ENCODE data around the gene CSRP1. TPM values are rescaled to one million over a fixed set of nuclear protein-coding genes. Genes with fewer than 3 reads are reported as not detected.

CSRP1 gene
- total and polyA plus RNA-seq, 2 of the 13 experiments (the other 11 are each of a cell fraction or from before 2014, with no cell fraction given) = 17.7 to 68.9 TPM

DNA sequence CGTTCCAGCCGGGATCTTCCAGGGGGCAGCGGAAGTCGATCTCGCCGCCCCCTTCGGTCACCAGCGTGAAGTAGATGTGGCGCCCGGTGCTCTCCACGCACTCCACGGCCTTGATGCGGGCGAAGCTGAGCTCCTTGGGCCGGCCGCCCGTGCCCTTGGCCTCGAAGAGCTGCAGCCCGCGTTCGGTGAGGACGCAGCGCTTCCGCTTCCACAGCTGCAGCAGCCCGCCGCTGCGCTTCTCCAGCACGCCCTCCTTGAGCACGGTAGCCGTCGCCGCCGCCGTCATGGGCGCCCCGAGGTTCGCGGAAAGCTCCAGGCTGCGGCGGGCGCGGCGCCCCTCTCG is 38.5 kb downstream of the CSRP1 start (continued):
- TF ChIP-seq ZNF512B (CRISPR knock-in tag; IDR thresholded peaks at IDR 0.05; ENCODE audit: borderline replicate concordance) = no peak
- no peak for TF ChIP-seq NFE2L1 (CRISPR knock-in tag; IDR thresholded peaks at IDR 0.05; ENCODE audit: borderline replicate concordance)
- TF ChIP-seq ZNF484 (CRISPR knock-in tag; IDR thresholded peaks at IDR 0.05; ENCODE audit: borderline replicate concordance, low read depth) = no peak
- no peak for TF ChIP-seq PCBP2 (optimal IDR thresholded peaks at IDR 0.05; ENCODE audit: low read depth, low read length, poor library complexity, severe bottlenecking)
- TF ChIP-seq NFATC3 (CRISPR knock-in tag; IDR thresholded peaks at IDR 0.05) = no peak
- no peak for TF ChIP-seq SMC3 (IDR thresholded peaks at IDR 0.05; ENCODE audit: low read length)
- no peak for TF ChIP-seq NR2F6 (IDR thresholded peaks at IDR 0.05)
- TF ChIP-seq NR2F6 (CRISPR knock-in tag; IDR thresholded peaks at IDR 0.05) = no peak
- TF ChIP-seq ZNF841 (CRISPR knock-in tag; IDR thresholded peaks at IDR 0.05; ENCODE audit: borderline replicate concordance) = 0 out of 2 replicates have a peak, but pooled peaks have one; percentile 34
- TF ChIP-seq CENPX (CRISPR knock-in tag; IDR thresholded peaks at IDR 0.05) = no peak
- no peak for TF ChIP-seq TOE1 (CRISPR knock-in tag; IDR thresholded peaks at IDR 0.05)
- no peak for TF ChIP-seq ZMAT5 (CRISPR knock-in tag; IDR thresholded peaks at IDR 0.05; ENCODE audit: borderline replicate concordance, low read depth)
- no peak for TF ChIP-seq GMEB2 (CRISPR knock-in tag; IDR thresholded peaks at IDR 0.05; ENCODE audit: low read depth)
- TF ChIP-seq PRDM15 (CRISPR knock-in tag; IDR thresholded peaks at IDR 0.05) = peak; percentile 14; the same call in 1 of the 2 replicates
- TF ChIP-seq EZH2 (conservative IDR thresholded peaks at IDR 0.05; ENCODE audit: low read depth, low read length) = no peak
- TF ChIP-seq ZSCAN12 (CRISPR knock-in tag; IDR thresholded peaks at IDR 0.05) = no peak
- TF ChIP-seq, protein P1, sequence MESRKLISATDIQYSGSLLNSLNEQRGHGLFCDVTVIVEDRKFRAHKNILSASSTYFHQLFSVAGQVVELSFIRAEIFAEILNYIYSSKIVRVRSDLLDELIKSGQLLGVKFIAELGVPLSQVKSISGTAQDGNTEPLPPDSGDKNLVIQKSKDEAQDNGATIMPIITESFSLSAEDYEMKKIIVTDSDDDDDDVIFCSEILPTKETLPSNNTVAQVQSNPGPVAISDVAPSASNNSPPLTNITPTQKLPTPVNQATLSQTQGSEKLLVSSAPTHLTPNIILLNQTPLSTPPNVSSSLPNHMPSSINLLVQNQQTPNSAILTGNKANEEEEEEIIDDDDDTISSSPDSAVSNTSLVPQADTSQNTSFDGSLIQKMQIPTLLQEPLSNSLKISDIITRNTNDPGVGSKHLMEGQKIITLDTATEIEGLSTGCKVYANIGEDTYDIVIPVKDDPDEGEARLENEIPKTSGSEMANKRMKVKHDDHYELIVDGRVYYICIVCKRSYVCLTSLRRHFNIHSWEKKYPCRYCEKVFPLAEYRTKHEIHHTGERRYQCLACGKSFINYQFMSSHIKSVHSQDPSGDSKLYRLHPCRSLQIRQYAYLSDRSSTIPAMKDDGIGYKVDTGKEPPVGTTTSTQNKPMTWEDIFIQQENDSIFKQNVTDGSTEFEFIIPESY (CRISPR knock-in tag; IDR thresholded peaks at IDR 0.05) = no peak
- no peak for TF ChIP-seq PAX8 (CRISPR knock-in tag; IDR thresholded peaks at IDR 0.05; ENCODE audit: borderline replicate concordance)
- TF ChIP-seq SMARCE1 (IDR thresholded peaks at IDR 0.05; ENCODE audit: borderline replicate concordance) = no peak
- TF ChIP-seq RORA (CRISPR knock-in tag; IDR thresholded peaks at IDR 0.05) = no peak
